ENCODE results near the gene WHRN. TPM values are rescaled to one million over a fixed set of nuclear protein-coding genes. Genes with fewer than 3 reads are reported as not detected.

WHRN gene
- total RNA-seq, 1 donor from 2014 or later: 11.9 TPM

DNA sequence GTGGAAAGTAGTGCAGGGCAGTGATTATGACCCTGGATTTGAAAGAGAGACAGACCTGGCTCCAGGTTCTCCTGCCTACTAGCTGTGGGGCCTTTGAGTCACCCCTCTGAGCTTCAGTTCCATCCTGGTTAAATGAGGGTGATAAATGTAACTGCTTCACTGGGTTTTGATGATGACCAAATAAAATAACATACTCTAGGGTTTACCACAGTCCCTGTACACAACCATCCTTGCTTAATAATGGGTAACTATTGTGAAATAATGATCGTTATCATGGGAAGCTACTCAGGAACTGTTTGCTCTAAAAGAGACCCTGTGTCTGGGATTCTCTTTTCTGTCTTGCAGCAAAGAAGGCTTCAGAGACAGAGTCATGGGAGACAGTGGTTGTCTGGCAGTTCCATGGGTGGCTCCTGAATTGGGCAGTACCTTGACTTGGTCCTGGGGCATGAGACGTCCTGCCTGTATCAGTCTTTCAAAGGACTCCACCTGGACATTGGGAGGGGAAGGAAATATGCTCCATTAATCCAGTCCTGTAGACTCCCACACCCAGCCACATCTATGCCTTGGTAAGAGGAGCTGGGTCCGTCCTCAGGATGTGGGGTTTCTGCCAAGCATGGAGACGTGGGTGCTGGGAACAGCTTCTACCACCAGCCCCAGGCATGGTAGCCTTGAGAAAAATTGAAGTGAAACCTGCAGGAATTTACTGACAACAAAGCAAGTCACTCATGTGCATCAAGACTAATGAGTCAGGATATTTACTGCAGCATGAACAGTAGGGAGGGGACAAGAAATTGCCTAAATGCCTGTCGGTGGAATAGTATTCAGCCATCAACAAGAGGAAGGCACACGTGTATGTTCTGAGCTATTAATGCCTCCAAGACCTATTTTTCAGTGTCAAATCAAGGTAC is 140.9 kb downstream of the WHRN start:
- no peak overlapping the region for H3K27ac Mint-ChIP-seq
- H3K4me1 Mint-ChIP-seq (ENCODE audit: low read depth): no peaks in the 10 kb centered on the region
- H3K36me3 Mint-ChIP-seq (ENCODE audit: insufficient read depth): peaks cover 15% of the 10 kb centered on the region
- no peaks in the 10 kb centered on the region for H3K9me3 Mint-ChIP-seq (ENCODE audit: low read depth)
- H3K27me3 Mint-ChIP-seq: no peaks in the 10 kb centered on the region
- TF ChIP-seq, protein P1, sequence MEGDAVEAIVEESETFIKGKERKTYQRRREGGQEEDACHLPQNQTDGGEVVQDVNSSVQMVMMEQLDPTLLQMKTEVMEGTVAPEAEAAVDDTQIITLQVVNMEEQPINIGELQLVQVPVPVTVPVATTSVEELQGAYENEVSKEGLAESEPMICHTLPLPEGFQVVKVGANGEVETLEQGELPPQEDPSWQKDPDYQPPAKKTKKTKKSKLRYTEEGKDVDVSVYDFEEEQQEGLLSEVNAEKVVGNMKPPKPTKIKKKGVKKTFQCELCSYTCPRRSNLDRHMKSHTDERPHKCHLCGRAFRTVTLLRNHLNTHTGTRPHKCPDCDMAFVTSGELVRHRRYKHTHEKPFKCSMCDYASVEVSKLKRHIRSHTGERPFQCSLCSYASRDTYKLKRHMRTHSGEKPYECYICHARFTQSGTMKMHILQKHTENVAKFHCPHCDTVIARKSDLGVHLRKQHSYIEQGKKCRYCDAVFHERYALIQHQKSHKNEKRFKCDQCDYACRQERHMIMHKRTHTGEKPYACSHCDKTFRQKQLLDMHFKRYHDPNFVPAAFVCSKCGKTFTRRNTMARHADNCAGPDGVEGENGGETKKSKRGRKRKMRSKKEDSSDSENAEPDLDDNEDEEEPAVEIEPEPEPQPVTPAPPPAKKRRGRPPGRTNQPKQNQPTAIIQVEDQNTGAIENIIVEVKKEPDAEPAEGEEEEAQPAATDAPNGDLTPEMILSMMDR (IDR thresholded peaks at IDR 0.05; ENCODE audit: unreplicated experiment): no peak
- DNase-seq (ENCODE audit: low spot score, unreplicated experiment): no peak
- no peak overlapping the region for H3K4me3 Mint-ChIP-seq (ENCODE audit: low read depth)

DNA sequence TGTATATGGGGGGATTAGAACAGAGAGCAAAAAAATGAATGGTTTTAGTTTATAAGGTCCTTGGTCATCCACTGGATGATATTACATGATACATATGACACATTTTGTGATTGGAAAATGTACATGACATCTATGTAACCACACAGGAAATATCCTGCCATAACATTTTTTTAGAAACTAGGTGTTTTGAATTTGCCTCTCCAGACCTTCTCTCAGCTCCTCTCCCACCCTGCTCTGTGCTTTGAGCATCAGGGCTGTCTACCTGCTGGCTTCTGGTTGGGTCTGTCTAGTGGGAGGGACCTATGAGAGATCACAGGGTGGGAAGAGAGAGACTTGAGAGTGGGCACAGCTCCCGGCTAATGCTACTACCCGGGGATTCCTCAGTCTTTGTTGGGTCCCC is 141.8 kb downstream of the WHRN start:
- TF ChIP-seq, protein P1 (IDR thresholded peaks at IDR 0.05; ENCODE audit: unreplicated experiment): no peak
- Mint-ChIP-seq H3K4me1 (ENCODE audit: low read depth) (no peaks in the 10 kb centered on the region), H3K36me3 (ENCODE audit: insufficient read depth) (peaks cover 17% of the 10 kb centered on the region), H3K9me3 (ENCODE audit: low read depth) (no peaks in the 10 kb centered on the region), H3K4me3 (ENCODE audit: low read depth) (no peak overlapping the region), H3K27me3 (no peaks in the 10 kb centered on the region), H3K27ac (no peak overlapping the region)
- no peak for DNase-seq (ENCODE audit: low spot score, unreplicated experiment)

DNA sequence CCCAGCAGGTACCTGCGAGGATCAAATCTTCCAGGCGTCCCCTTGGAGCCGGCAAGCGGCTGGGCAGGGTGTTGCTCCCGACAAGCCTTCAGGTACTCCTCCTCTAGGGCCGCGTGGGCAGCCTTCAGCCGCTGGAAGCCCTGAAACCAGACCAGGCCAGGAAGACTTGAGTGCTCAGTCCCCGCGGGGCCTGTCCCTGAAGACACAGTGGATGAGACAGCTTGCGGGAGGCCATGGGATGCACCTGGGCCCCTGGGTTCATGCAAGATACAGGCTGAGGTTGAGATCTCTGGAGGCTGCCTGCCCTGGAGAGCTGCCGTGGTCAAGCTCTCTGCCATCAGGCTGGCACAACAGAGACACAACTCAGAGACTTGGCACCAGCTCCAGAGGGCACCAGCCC is 142.9 kb downstream of the WHRN start:
- TF ChIP-seq, protein P1 (IDR thresholded peaks at IDR 0.05; ENCODE audit: unreplicated experiment): no peak
- Mint-ChIP-seq H3K36me3 (ENCODE audit: insufficient read depth) (peaks cover 22% of the 10 kb centered on the region), H3K27me3 (no peaks in the 10 kb centered on the region), H3K4me3 (ENCODE audit: low read depth) (no peak overlapping the region), H3K9me3 (ENCODE audit: low read depth) (no peaks in the 10 kb centered on the region), H3K27ac (no peak overlapping the region), H3K4me1 (ENCODE audit: low read depth) (no peaks in the 10 kb centered on the region)
- DNase-seq (ENCODE audit: low spot score, unreplicated experiment): no peak

DNA sequence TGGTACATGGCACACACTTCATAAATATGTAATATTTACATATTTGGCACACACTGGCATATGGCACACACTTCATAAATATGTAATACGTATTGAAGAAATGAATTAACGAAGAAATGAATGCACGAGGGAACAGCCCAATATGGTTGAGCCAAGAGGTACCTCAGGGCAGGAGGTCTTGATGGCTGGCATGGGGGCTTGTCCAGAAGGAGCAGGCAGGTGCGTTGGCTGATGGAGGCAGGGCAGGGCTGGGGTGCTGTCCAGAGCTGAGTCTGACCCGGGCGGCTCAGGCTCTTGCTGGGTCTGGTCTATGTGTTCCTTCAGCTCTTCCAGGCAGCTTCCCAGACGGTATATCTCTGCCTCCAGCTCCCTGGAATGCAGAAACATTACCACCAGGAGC is 143.7 kb downstream of the WHRN start:
- TF ChIP-seq, protein P1 (IDR thresholded peaks at IDR 0.05; ENCODE audit: unreplicated experiment): no peak
- Mint-ChIP-seq H3K27ac (no peak overlapping the region), H3K4me1 (ENCODE audit: low read depth) (no peaks in the 10 kb centered on the region), H3K9me3 (ENCODE audit: low read depth) (no peaks in the 10 kb centered on the region), H3K36me3 (ENCODE audit: insufficient read depth) (peaks cover 24% of the 10 kb centered on the region), H3K4me3 (ENCODE audit: low read depth) (no peak overlapping the region), H3K27me3 (no peaks in the 10 kb centered on the region)
- DNase-seq (ENCODE audit: low spot score, unreplicated experiment): no peak

DNA sequence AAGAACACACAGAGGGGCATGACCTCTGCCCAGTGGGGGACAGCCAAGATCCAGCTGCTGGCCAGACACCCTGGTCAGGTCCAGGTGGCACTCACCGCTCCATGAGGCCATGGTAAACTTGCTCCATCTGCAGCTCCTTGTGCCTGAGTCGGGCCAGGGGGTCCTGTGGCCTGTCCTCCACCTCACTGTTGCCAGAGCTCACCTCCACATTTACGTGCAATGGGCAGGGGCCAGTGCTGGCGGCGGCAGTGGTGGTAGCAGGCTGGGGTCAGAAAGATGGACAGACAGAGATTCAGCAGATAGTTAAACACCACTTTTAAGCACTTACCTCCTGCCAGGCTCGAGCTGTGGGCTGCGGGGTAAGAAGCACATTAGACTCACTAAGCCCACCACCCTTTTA is 145.5 kb downstream of the WHRN start:
- Mint-ChIP-seq H3K9me3 (ENCODE audit: low read depth) (no peaks in the 10 kb centered on the region), H3K27ac (no peak overlapping the region), H3K36me3 (ENCODE audit: insufficient read depth) (peaks cover 26% of the 10 kb centered on the region), H3K27me3 (no peaks in the 10 kb centered on the region), H3K4me3 (ENCODE audit: low read depth) (no peak overlapping the region), H3K4me1 (ENCODE audit: low read depth) (no peaks in the 10 kb centered on the region)
- TF ChIP-seq, protein P1 (IDR thresholded peaks at IDR 0.05; ENCODE audit: unreplicated experiment): no peak
- no peak for DNase-seq (ENCODE audit: low spot score, unreplicated experiment)
